ENCODE measurements around the gene CAMKMT.

DNA sequence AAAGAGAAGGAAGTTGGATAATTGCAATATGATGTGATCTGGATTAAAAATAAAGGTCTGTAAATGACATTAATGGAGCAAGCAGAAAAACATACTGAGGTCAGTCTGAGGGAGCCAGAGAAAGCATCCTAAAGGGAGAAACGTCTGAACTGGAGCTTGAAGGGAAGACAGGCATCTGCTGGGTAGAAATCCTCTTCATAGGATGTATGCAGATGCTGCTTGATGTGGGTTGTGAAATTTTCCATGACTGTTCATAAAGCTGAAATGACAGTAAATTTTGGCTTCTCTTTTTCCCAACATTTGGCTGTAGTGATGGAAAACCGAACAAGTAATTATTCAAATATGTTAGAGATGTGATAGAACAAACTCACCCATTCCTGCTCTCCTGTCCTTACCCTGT is 287.6 kb downstream of the CAMKMT start:
- TF ChIP-seq CTCF (conservative IDR thresholded peaks at IDR 0.05 in 1 of 2, IDR thresholded peaks at IDR 0.05 in 1 of 2; ENCODE audit: extremely low read depth in 1 of 2, insufficient read depth in 1 of 2, low read depth in 1 of 2, low read length in 2 of 2) (no peak), EZH2 (IDR thresholded peaks at IDR 0.05; ENCODE audit: borderline replicate concordance, low read length) (no peak)

Measured in mammary epithelial cell (primary cell).